H1 (cell line): ENCODE data around the gene AIG1. TPM values are rescaled to one million over a fixed set of nuclear protein-coding genes. Genes with fewer than 3 reads are reported as not detected.

Experiments used
- SAP30 ChIP-seq: fragments of 300-600 bp; sonication (generic); IDR thresholded peaks from 2 replicates; pipeline ENCODE4 v1.7.1; 2012; ENCODE audit warnings: low read length, moderate library complexity, mild to moderate bottlenecking, inconsistent platforms; ENCODE audit not compliant: insufficient read depth, insufficient replicate concordance
- polyA plus RNA-seq, 7 experiments: library from polyadenylated mRNA; depleted of rRNA in 3 of 7; stranded (reverse) in 5 of 7; unstranded in 2 of 7; fragments of >200 nt in 5 of 7; fragments of 200-250 nt in 2 of 7; gene quantifications; 1 replicate in 5 of 7; 2 replicates in 1 of 7; 4 replicates in 1 of 7; pipeline versions ENCODE4 v1.2.1 to v1.2.3, GENCODE V29; 2011 to 2013; ENCODE audit warnings: missing spikeins in 2 of 7, mixed read lengths in 2 of 7
- total RNA-seq: library from RNA; stranded (reverse); fragmentation: NEBNext Ultra II Directional; extraction: Animal tissue kit (Norgen Biotek cat#: 25700); gene quantifications from 2 replicates; pipeline ENCODE4 v1.2.1, GENCODE V29; 2021

The AIG1 gene
- total and polyA plus RNA-seq, 2 of the 8 experiments (the other 6 are each of a cell fraction or from before 2014, with no cell fraction given) = 56.6 to 58.4 TPM

DNA sequence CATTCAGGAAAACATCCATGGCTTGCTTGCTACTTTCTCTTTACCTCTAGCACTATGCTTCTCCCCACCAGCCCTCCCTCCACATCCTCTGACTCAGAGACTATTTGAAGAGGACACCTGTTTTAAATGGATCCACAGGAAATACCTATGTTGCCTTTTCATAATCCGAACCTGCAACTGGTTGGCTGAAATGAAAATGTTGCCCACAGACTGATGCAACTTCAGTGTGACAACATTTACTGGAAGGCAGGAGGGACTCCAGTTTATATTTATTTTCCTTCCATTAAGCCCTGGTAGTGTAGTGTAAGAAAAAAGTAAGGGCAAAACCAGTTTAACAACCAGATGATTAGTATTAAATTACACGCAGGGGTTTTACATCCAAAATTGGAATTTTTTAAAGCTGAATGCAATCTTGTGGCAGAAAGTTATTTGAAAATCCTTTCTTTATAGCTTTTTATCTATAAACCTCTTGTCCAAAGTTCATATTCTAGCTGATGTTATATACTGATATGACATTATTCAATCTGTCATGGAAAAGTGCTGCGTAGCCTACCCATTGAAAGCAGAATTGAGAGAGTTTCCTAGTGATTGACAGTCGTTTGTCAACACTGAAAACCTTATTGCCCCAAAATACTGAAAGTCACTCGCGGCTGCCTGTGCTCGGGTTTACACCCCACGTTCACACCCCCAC, 881 bp upstream of the AIG1 start (continued):
- peak; percentile 71 for TF ChIP-seq SAP30
